HepG2 (cell line): ENCODE results near the gene IL1RAPL1. TPM values are rescaled to one million over a fixed set of nuclear protein-coding genes. Genes with fewer than 3 reads are reported as not detected.

Source experiments
- ATAC-seq: fragments of 200-7000 bp; cut with Tn5 transposase; 3 replicates; pipeline ENCODE4 v1.9.1; 2020; ENCODE audit warnings: mild to moderate bottlenecking, moderate library complexity
- BruUV-seq: library from RNA; stranded (reverse); fragments of 400-500 nt; replicated peaks from 2 replicates; lab custom pipeline; 2021; lab: Mats Ljungman, UMichigan
- CTCF ChIA-PET: fragments of 300-600 bp; formaldehyde crosslinking; extraction: SDS; loops from one replicate; lab custom pipeline; 2021; ENCODE audit warnings: low total read pairs, inconsistent platforms, low intra/inter-chr PET ratio; lab: Yijun Ruan, JAX
- POLR2A ChIA-PET: fragments of 350-600 bp; sonication (Branson Sonifier 250); formaldehyde crosslinking; loops from one replicate; lab custom pipeline; 2020; ENCODE audit warnings: antibody characterized with exemption, inconsistent platforms; lab: Yijun Ruan, JAX
- DNase-seq: peaks from one replicate; pipeline ENCODE4 v3.0.0-alpha.2; 2015; ENCODE audit warnings: low spot score
- FAIRE-seq: peaks from 3 replicates; lab custom pipeline; 2011; peaks lifted over from hg19 to GRCh38; lab: Jason Lieb, UNC
- H2AFZ ChIP-seq: one replicate; pipeline ENCODE4 v1.6.1; 2011; ENCODE audit warnings: low read length, inconsistent platforms
- H3K27ac ChIP-seq: fragments of 300-600 bp; 3 replicates; pipeline ENCODE4 v1.8.0; 2011; ENCODE audit warnings: mixed run types, mild to moderate bottlenecking, mixed read lengths, low read length, inconsistent platforms; ENCODE audit not compliant: insufficient read depth; ENCODE audit errors: extremely low read length
- H3K27me3 ChIP-seq, 2 experiments: fragments of 200-600 bp in 1 of 2; 2 replicates in 1 of 2; 3 replicates in 1 of 2; pipeline versions ENCODE4 v1.6.0 to v1.8.0; 2011; ENCODE audit warnings: low read length in 2 of 2, mild to moderate bottlenecking in 2 of 2, moderate library complexity in 2 of 2, inconsistent platforms in 1 of 2; ENCODE audit not compliant: insufficient read depth in 2 of 2, control insufficient read depth in 1 of 2
- H3K36me3 ChIP-seq, 2 experiments: fragments of 200-600 bp in 1 of 2; replicated peaks in 1 of 2; 2 replicates in 1 of 2; 3 replicates in 1 of 2; pipeline versions ENCODE4 v1.5.1 to v1.8.0; 2011; ENCODE audit warnings: low read length in 2 of 2, inconsistent platforms in 1 of 2; ENCODE audit not compliant: insufficient read depth in 2 of 2, control insufficient read depth in 1 of 2
- H3K4me1 ChIP-seq: 2 replicates; pipeline ENCODE4 v1.5.1; 2012; ENCODE audit warnings: low read length, inconsistent platforms; ENCODE audit not compliant: insufficient read depth
- H3K4me2 ChIP-seq: 2 replicates; pipeline ENCODE4 v1.6.0; 2011; ENCODE audit warnings: low read depth, low read length, inconsistent platforms
- H3K4me3 ChIP-seq, 3 experiments: fragments of 200-600 bp in 1 of 3; sonication (generic), shearing (Covaris generic) in 1 of 3; replicated peaks in 1 of 3; 2 replicates each; pipeline ENCODE4 v1.5.1; 2011 to 2016; ENCODE audit warnings: low read length in 3 of 3, inconsistent platforms in 2 of 3, low read depth in 2 of 3, mild to moderate bottlenecking in 2 of 3, control low read depth in 1 of 3, mixed read lengths in 1 of 3; ENCODE audit not compliant: insufficient read depth in 1 of 3
- H3K79me2 ChIP-seq: one replicate; pipeline ENCODE4 v1.6.1; 2011; ENCODE audit warnings: low read length, inconsistent platforms; ENCODE audit not compliant: insufficient read depth
- H3K9ac ChIP-seq: 2 replicates; pipeline ENCODE4 v1.6.0; 2011; ENCODE audit warnings: mild to moderate bottlenecking, low read depth, low read length, inconsistent platforms; ENCODE audit not compliant: insufficient read depth
- H3K9me3 ChIP-seq: 2 replicates; pipeline ENCODE4 v1.5.1; 2012; ENCODE audit warnings: mild to moderate bottlenecking, low read length
- H4K20me1 ChIP-seq: 2 replicates; pipeline ENCODE4 v1.6.0; 2011; ENCODE audit warnings: inconsistent platforms, mild to moderate bottlenecking, low read length, moderate library complexity; ENCODE audit not compliant: insufficient read depth
- ARNTL ChIP-seq: sonication (generic); formaldehyde crosslinking; IDR thresholded peaks from 2 replicates; pipeline ENCODE4 v1.4.0; 2020; ENCODE audit warnings: mild to moderate bottlenecking, missing genetic modification reagents
- BHLHE40 ChIP-seq: IDR thresholded peaks from 2 replicates; pipeline ENCODE4 v1.6.1; 2011; ENCODE audit warnings: low read length, improper control_type of control experiment
- GZF1 ChIP-seq: sonication (generic); formaldehyde crosslinking; IDR thresholded peaks from 2 replicates; pipeline ENCODE4 v1.5.1; 2020; ENCODE audit warnings: mild to moderate bottlenecking, missing genetic modification reagents
- HOXD1 ChIP-seq: sonication (generic); formaldehyde crosslinking; IDR thresholded peaks from 2 replicates; pipeline ENCODE4 v1.5.0; 2020; ENCODE audit warnings: missing genetic modification reagents
- JARID2 ChIP-seq: sonication (generic); formaldehyde crosslinking; IDR thresholded peaks from 2 replicates; pipeline ENCODE4 v1.8.1; 2023; ENCODE audit warnings: missing genetic modification reagents, inconsistent platforms; ENCODE audit not compliant: insufficient replicate concordance
- KLF15 ChIP-seq: sonication (generic); formaldehyde crosslinking; IDR thresholded peaks from 2 replicates; pipeline ENCODE4 v1.8.1; 2023; ENCODE audit warnings: borderline replicate concordance, mild to moderate bottlenecking, inconsistent platforms, missing genetic modification reagents, mixed read lengths
- RAD21 ChIP-seq: fragments of 450-650 bp; formaldehyde crosslinking; IDR thresholded peaks from 2 replicates; pipeline ENCODE4 v1.5.0; 2020; ENCODE audit warnings: mild to moderate bottlenecking
- RNF219 ChIP-seq: sonication (generic); formaldehyde crosslinking; IDR thresholded peaks from 2 replicates; pipeline ENCODE4 v1.5.0; 2020; ENCODE audit warnings: mild to moderate bottlenecking, missing genetic modification reagents
- ZNF264 ChIP-seq: sonication (generic); formaldehyde crosslinking; IDR thresholded peaks from 2 replicates; pipeline ENCODE4 v1.4.0; 2020; ENCODE audit warnings: missing genetic modification reagents
- ZNF317 ChIP-seq: sonication (generic); formaldehyde crosslinking; IDR thresholded peaks from 2 replicates; pipeline ENCODE4 v1.5.0; 2020; ENCODE audit warnings: mild to moderate bottlenecking, missing genetic modification reagents
- ZNF546 ChIP-seq: sonication (generic); formaldehyde crosslinking; conservative IDR thresholded peaks from 2 replicates; pipeline ENCODE4 v1.8.1; 2023; ENCODE audit warnings: mild to moderate bottlenecking, missing genetic modification reagents
- ZNF75D ChIP-seq: sonication (generic); formaldehyde crosslinking; IDR thresholded peaks from 2 replicates; pipeline ENCODE4 v1.8.1; 2023; ENCODE audit warnings: missing genetic modification reagents, mild to moderate bottlenecking, borderline replicate concordance
- WGBS: methylation state at CpG from one replicate; pipeline ENCODE4 v1.1.6; 2017; ENCODE audit warnings: low lambda C conversion rate; 5-methylcytosine and 5-hydroxymethylcytosine counted together
- in situ Hi-C: cut with HindIII; loops from 2 replicates; pipeline ENCODE4 v1.10.0; 2017; ENCODE audit warnings: low pct_unique_long_range_greater_than_20kb; ENCODE audit not compliant: extremely low pct_ligation_motif_present
- intact Hi-C: fragments of 100-400 bp; cut with micrococcal nuclease; formaldehyde crosslinking; loops from one replicate; pipeline ENCODE4 v1.10.0; 2022; ENCODE audit not compliant: unreplicated experiment
- polyA plus RNA-seq, 8 experiments: library from polyadenylated mRNA; depleted of rRNA in 3 of 8; stranded (reverse) in 7 of 8; unstranded in 1 of 8; fragments of >200 nt; fragmentation: Illumina TruSeq in 4 of 8; extraction: Trizol in 4 of 8; gene quantifications; 2 replicates each; pipeline versions ENCODE4 v1.2.1 to v1.2.3, GENCODE V29; 2011 to 2016; ENCODE audit warnings: low read depth in 4 of 8, missing spikeins in 1 of 8, mixed read lengths in 1 of 8; ENCODE audit not compliant: insufficient read depth in 1 of 8
- total RNA-seq, 5 experiments: library from RNA; depleted of rRNA; stranded (reverse); fragments of >200 nt; fragmentation: Illumina TruSeq; extraction: Trizol; gene quantifications; 2 replicates each; pipeline ENCODE4 v1.2.3, GENCODE V29; 2016; ENCODE audit warnings: low read depth in 1 of 5

The IL1RAPL1 gene
- total and polyA plus RNA-seq, 2 of the 13 experiments (the other 11 are each of a cell fraction or from before 2014, with no cell fraction given) = 0.04 TPM; not detected in 1

- TF ChIP-seq ZNF546 (CRISPR knock-in tag) (no peak), ZNF317 (CRISPR knock-in tag) (no peak), RNF219 (CRISPR knock-in tag) (no peak), KLF15 (no peak), ARNTL (CRISPR knock-in tag) (no peak), ZNF264 (CRISPR knock-in tag) (no peak), GZF1 (CRISPR knock-in tag) (no peak), RAD21 (CRISPR knock-in tag) (no peak), BHLHE40 (no peak), JARID2 (no peak), HOXD1 (CRISPR knock-in tag) (no peak), ZNF75D (CRISPR knock-in tag) (no peak)
- ChIA-PET CTCF (no interaction called here), POLR2A (no interaction called here)
- Histone ChIP-seq H3K9me3 (peaks cover 18% of the 10 kb centered on the region; the same call in 1 of the 2 replicates), H3K36me3 (no peaks in the 10 kb centered on the region), H3K79me2 (no peaks in the 10 kb centered on the region), H3K4me2 (no peak overlapping the region), H3K9ac (no peak overlapping the region), H2AFZ (no peak overlapping the region), H3K27ac (no peak overlapping the region), H3K4me1 (no peaks in the 10 kb centered on the region), H3K4me3 (no peak overlapping the region), H3K27me3 (no peaks in the 10 kb centered on the region), H4K20me1 (no peaks in the 10 kb centered on the region)
- intact Hi-C loops = no loop called here
- in situ Hi-C loops = no loop called here
- DNase-seq = no peak
- FAIRE-seq = no peak
- 5% methylated on average over 3 of the region's 3 CpGs for WGBS
- no TSS peak for BruUV-seq
- no peak for ATAC-seq
These were observed 122.2 kb downstream of the IL1RAPL1 start for GRCh38 chrX:28709421-28709820.
